Measurements from ENCODE around the gene SH3PXD2A. TPM values are rescaled to one million over a fixed set of nuclear protein-coding genes. Genes with fewer than 3 reads are reported as not detected.

The SH3PXD2A gene
- total and polyA plus RNA-seq, 2 experiments from 2014 or later, result 1.8 to 5.0 TPM

DNA sequence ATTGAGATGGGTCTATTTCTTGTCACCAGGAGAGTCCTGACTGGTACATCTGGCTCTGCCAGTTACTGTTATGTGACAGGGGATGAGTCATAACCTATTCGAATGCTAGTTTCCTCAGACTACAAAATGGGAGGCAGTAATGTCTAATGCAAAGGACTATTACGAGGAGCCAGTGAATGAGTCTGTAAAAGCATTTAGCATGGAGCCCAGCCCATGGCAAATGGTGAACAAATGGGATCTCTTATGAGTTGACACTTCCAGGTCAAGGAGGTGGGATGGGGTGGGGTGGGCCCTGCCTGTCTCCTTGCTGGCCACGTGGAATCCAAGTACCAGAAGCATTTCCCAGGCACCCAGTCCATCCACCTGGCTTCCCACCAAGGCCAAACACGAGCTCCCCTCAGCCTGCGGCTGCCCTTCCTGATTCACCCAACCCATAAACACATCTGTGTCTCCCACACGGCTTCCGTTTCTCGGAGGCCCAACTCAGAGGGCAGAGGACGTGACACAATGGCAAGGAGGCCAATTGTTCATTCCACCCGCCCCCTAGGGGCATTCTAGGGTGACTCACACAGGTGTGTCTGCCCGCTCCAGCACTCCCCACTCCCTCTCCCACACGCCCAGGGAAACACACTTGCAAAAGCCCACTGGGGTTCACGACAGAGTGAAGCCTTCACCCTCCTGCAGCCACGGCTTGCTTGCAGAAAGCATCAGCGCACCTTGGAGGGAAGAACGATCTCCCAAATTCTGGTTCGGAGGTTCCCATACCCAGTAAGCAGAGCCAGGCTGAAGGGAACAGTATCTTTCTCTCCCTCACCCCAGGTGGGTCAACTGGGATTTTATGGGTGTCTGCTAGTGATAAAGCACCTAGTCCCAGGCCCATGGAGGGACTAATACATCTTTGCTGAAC lies 109.8 kb downstream of the SH3PXD2A start:
- peak; percentile 46 for DNase-seq (ENCODE audit: low spot score)
- H3K4me2 ChIP-seq, result no peak overlapping the region

More for the DNA sequence above, 109.8 kb downstream of the SH3PXD2A start:
- peak overlapping the region; percentile 32; the same call in 1 of the 2 replicates for H3K27ac Mint-ChIP-seq
- peak; percentile 65 for ATAC-seq
- no peak overlapping the region for H2AFZ ChIP-seq
- peaks cover 4% of the 10 kb centered on the region for H3K27me3 Mint-ChIP-seq (ENCODE audit: insufficient read depth, low read depth, poor library complexity)
- H3K27ac ChIP-seq (ENCODE audit: low read depth), result no peak overlapping the region
- H3K79me2 ChIP-seq (replicated peaks; ENCODE audit: insufficient read depth), result no peaks in the 10 kb centered on the region
- H3K27me3 ChIP-seq (ENCODE audit: insufficient read depth), result no peaks in the 10 kb centered on the region
- H3K4me3 ChIP-seq, result no peak overlapping the region
- no peak overlapping the region for H3K4me3 Mint-ChIP-seq
- H3K9me3 Mint-ChIP-seq, result no peaks in the 10 kb centered on the region
- peaks cover 4% of the 10 kb centered on the region; the same call in 1 of the 3 replicates for H3K4me1 Mint-ChIP-seq
- TF ChIP-seq EZH2 (IDR thresholded peaks at IDR 0.05; ENCODE audit: low read depth, unreplicated experiment) (no peak), ZNF331 (CRISPR knock-in tag; IDR thresholded peaks at IDR 0.05; ENCODE audit: low read depth) (no peak), EZH2phosphoT487 (IDR thresholded peaks at IDR 0.05; ENCODE audit: unreplicated experiment) (no peak), STAT1 (IDR thresholded peaks at IDR 0.05; ENCODE audit: unreplicated experiment) (no peak), JUNB (IDR thresholded peaks at IDR 0.05; ENCODE audit: unreplicated experiment) (no peak)
- TF ChIP-seq, protein P1, sequence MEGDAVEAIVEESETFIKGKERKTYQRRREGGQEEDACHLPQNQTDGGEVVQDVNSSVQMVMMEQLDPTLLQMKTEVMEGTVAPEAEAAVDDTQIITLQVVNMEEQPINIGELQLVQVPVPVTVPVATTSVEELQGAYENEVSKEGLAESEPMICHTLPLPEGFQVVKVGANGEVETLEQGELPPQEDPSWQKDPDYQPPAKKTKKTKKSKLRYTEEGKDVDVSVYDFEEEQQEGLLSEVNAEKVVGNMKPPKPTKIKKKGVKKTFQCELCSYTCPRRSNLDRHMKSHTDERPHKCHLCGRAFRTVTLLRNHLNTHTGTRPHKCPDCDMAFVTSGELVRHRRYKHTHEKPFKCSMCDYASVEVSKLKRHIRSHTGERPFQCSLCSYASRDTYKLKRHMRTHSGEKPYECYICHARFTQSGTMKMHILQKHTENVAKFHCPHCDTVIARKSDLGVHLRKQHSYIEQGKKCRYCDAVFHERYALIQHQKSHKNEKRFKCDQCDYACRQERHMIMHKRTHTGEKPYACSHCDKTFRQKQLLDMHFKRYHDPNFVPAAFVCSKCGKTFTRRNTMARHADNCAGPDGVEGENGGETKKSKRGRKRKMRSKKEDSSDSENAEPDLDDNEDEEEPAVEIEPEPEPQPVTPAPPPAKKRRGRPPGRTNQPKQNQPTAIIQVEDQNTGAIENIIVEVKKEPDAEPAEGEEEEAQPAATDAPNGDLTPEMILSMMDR (conservative IDR thresholded peaks at IDR 0.05; ENCODE audit: low read depth in 2 of 2), result peak; percentile 29 to 45
- TF ChIP-seq, protein P2, sequence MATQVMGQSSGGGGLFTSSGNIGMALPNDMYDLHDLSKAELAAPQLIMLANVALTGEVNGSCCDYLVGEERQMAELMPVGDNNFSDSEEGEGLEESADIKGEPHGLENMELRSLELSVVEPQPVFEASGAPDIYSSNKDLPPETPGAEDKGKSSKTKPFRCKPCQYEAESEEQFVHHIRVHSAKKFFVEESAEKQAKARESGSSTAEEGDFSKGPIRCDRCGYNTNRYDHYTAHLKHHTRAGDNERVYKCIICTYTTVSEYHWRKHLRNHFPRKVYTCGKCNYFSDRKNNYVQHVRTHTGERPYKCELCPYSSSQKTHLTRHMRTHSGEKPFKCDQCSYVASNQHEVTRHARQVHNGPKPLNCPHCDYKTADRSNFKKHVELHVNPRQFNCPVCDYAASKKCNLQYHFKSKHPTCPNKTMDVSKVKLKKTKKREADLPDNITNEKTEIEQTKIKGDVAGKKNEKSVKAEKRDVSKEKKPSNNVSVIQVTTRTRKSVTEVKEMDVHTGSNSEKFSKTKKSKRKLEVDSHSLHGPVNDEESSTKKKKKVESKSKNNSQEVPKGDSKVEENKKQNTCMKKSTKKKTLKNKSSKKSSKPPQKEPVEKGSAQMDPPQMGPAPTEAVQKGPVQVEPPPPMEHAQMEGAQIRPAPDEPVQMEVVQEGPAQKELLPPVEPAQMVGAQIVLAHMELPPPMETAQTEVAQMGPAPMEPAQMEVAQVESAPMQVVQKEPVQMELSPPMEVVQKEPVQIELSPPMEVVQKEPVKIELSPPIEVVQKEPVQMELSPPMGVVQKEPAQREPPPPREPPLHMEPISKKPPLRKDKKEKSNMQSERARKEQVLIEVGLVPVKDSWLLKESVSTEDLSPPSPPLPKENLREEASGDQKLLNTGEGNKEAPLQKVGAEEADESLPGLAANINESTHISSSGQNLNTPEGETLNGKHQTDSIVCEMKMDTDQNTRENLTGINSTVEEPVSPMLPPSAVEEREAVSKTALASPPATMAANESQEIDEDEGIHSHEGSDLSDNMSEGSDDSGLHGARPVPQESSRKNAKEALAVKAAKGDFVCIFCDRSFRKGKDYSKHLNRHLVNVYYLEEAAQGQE (IDR thresholded peaks at IDR 0.05; ENCODE audit: unreplicated experiment), result no peak
- TF ChIP-seq, protein P3, sequence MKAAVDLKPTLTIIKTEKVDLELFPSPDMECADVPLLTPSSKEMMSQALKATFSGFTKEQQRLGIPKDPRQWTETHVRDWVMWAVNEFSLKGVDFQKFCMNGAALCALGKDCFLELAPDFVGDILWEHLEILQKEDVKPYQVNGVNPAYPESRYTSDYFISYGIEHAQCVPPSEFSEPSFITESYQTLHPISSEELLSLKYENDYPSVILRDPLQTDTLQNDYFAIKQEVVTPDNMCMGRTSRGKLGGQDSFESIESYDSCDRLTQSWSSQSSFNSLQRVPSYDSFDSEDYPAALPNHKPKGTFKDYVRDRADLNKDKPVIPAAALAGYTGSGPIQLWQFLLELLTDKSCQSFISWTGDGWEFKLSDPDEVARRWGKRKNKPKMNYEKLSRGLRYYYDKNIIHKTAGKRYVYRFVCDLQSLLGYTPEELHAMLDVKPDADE (IDR thresholded peaks at IDR 0.05), result no peak
- no peaks in the 10 kb centered on the region for H3F3A ChIP-seq (replicated peaks; ENCODE audit: low read depth)
- no peaks in the 10 kb centered on the region for H4K20me1 ChIP-seq (replicated peaks; ENCODE audit: insufficient read depth)
- no peaks in the 10 kb centered on the region for H3K36me3 Mint-ChIP-seq (ENCODE audit: low read depth)
- H3K4me1 ChIP-seq (ENCODE audit: insufficient read depth), result no peaks in the 10 kb centered on the region
- H3K36me3 ChIP-seq (ENCODE audit: insufficient read depth), result no peaks in the 10 kb centered on the region
- H3K9me2 ChIP-seq (ENCODE audit: insufficient read depth), result no peaks in the 10 kb centered on the region
